GM21515 (cell line): ENCODE data around the gene CYTH1.

Experiments
- ATAC-seq: cut with Tn5 transposase; IDR thresholded peaks from one replicate; pipeline ENCODE4 v1.9.1; 2021; ENCODE audit not compliant: unreplicated experiment

Gene CYTH1

GRCh38 chr17:78805301-78805700, 23.2 kb upstream of the CYTH1 start:
- ATAC-seq: no peak

- ATAC-seq: no peak
Measured at GRCh38 chr17:78804777-78805176, 22.7 kb upstream of the CYTH1 start.

- ATAC-seq: no peak
Measured at GRCh38 chr17:78803186-78803845, 21.2 kb upstream of the CYTH1 start.

GRCh38 chr17:78802459-78802858, 20.4 kb upstream of the CYTH1 start:
- ATAC-seq: no peak

GRCh38 chr17:78802008-78802407, 19.9 kb upstream of the CYTH1 start:
- no peak for ATAC-seq

GRCh38 chr17:78800132-78800931, 18.3 kb upstream of the CYTH1 start:
- ATAC-seq: no peak

GRCh38 chr17:78798695-78799559, 16.9 kb upstream of the CYTH1 start:
- ATAC-seq: no peak

GRCh38 chr17:78797691-78798585, 15.9 kb upstream of the CYTH1 start:
- no peak for ATAC-seq

GRCh38 chr17:78797213-78797612, 15.1 kb upstream of the CYTH1 start:
- no peak for ATAC-seq

GRCh38 chr17:78796517-78796900, 14.4 kb upstream of the CYTH1 start:
- ATAC-seq: no peak

GRCh38 chr17:78795861-78796516, 13.9 kb upstream of the CYTH1 start:
- no peak for ATAC-seq

- ATAC-seq: no peak
Measured at GRCh38 chr17:78794864-78795640, 13.0 kb upstream of the CYTH1 start.

- no peak for ATAC-seq
Measured at GRCh38 chr17:78794399-78794798, 12.3 kb upstream of the CYTH1 start.

- no peak for ATAC-seq
Measured at GRCh38 chr17:78793968-78794367, 11.9 kb upstream of the CYTH1 start.

- no peak for ATAC-seq
Measured at GRCh38 chr17:78793415-78793814, 11.3 kb upstream of the CYTH1 start.

- no peak for ATAC-seq
Measured at GRCh38 chr17:78791840-78792709, 10.0 kb upstream of the CYTH1 start.

- no peak for ATAC-seq
Measured at GRCh38 chr17:78790552-78790951, 8.5 kb upstream of the CYTH1 start.

- no peak for ATAC-seq
Measured at GRCh38 chr17:78789663-78790181, 7.6 kb upstream of the CYTH1 start.
